C4-2B (cell line): ENCODE results near the gene KRT40.

ENCODE experiments used
- CTCF ChIP-seq: fragments of 450-650 bp; conservative IDR thresholded peaks from 2 replicates; pipeline ENCODE4 v1.5.1; 2017; ENCODE audit warnings: mild to moderate bottlenecking
- ZFX ChIP-seq: fragments of 450-650 bp; IDR thresholded peaks from 2 replicates; pipeline ENCODE4 v1.6.1; 2017

GRCh38 chr17:41019415-41019814 is 35.3 kb upstream of the KRT40 start:
- TF ChIP-seq CTCF = no peak
- TF ChIP-seq ZFX = no peak
